HG02840 (cell line): ENCODE measurements around the gene NHSL1.
"Not testable (repeated sequence)": the region's sequence is repeated elsewhere in the genome, so short reads cannot be mapped to it uniquely, and the experiment has no call there.

ENCODE experiments used
- ATAC-seq: cut with Tn5 transposase; IDR thresholded peaks from one replicate; pipeline ENCODE4 v1.9.1; 2021; ENCODE audit warnings: mild to moderate bottlenecking, moderate library complexity, moderate number of reproducible peaks; ENCODE audit not compliant: unreplicated experiment, low FRiP score

The NHSL1 gene

GRCh38 chr6:138430361-138431145 is 68.7 kb downstream of the NHSL1 start:
- ATAC-seq: no peak

- no peak for ATAC-seq
Observed at GRCh38 chr6:138429761-138430160, 69.5 kb downstream of the NHSL1 start.

- no peak for ATAC-seq
Observed at GRCh38 chr6:138428944-138429598, 70.2 kb downstream of the NHSL1 start.

DNA sequence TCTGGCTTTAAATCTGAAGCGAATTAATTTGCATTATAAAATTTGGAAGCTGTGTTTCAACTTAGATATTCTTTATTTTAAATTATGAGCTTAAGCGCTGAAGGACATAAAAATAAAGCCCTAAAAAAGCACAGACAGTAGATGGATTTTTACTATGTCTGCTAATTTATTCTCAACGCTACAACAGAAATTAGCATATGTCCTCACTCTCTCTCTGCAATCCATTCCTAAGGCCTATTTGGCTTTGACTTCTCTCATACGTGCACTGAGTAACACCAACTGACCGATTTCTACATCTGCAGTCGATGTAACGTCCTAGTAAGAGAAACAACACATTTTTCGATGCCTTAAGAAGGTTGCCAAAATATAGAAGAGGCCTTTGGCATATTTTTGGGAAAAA is 71.6 kb downstream of the NHSL1 start:
- ATAC-seq: no peak

DNA sequence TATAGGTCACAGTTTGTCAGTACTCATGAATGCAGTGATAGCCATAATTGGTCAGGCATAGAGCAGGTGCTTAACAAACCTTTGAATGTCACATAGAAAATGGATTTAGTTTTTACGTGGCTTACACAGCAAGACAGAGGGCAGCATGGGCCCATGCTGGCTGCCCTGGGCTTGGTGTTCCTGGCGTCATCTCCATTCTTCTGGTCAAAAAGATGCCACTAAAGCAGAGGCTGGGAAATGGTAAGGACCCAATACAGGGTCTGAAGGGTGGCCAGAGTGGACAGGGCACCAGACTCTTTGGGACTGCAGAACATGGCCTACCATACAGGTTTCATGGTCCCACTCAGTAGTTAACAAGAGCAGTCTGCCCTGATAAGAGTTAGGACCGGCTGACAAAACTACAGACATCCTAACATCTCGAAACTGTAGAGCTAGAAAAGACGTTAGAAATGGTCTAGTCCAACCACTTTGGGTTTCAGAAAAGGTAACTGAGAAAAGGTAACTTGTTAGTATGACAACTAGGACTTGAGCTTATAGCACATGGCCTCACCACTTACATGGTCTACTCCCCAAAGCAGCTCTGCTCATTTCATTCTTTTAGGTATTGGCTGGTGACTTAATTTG is 72.7 kb downstream of the NHSL1 start:
- no peak for ATAC-seq

DNA sequence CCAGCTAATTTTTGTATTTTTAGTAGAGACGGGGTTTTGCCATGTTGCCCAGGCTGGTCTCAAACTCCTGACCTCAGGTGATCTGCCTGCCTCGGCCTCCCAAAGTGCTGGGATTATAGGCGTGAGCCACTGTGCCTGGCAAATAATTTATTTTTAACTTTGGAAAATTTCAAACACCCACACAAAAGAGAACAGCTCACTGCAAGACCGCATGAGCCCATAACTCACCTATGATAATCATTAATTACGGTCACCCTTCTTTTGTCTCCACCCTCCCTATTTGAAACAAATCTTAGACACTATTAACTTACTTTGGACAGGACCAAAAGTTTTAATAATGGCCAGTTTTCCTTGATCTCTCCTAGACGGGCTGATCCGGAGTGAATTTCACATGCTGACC is 74.0 kb downstream of the NHSL1 start:
- ATAC-seq: not testable (repeated sequence)

- no peak for ATAC-seq
Observed at GRCh38 chr6:138424004-138424904, 75.0 kb downstream of the NHSL1 start.

DNA sequence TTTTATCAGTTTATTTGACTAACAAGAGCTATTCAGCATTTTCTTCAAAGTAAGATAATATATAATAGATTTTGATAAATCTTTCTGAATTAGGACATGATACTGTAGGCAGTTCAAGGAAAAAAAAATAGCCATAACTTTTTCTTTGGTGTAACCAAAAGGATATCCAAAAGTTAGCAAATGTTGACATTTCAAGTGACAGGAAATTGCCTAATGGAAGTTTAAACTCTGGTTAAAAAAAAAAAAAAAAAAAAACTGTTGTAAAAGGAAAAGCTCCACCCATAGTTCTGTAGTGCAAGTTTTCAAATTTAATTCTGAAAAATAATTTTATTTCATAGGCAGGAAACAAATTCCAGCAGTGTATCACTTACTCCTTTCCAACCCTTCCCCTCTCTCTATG is 76.4 kb downstream of the NHSL1 start:
- ATAC-seq: no peak

DNA sequence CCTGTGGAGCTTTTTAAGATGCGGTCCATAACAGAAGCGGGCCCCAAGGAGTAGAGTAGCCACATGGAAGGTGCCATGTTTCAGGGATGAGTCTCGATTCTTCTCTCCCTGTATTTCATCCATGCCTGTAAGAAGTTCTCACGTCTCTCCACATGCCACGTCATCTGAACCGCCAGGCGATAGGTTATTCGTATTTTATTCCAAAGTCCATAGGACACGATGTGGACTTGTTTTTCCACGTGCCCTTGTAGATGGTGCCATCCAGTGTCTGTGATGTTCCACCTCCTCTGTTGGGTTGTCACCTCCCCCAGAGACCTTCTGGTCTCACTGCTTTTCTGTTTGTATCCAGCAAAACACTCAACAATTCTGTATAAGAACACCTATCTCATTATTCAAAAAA is 77.7 kb downstream of the NHSL1 start:
- ATAC-seq: no peak

DNA sequence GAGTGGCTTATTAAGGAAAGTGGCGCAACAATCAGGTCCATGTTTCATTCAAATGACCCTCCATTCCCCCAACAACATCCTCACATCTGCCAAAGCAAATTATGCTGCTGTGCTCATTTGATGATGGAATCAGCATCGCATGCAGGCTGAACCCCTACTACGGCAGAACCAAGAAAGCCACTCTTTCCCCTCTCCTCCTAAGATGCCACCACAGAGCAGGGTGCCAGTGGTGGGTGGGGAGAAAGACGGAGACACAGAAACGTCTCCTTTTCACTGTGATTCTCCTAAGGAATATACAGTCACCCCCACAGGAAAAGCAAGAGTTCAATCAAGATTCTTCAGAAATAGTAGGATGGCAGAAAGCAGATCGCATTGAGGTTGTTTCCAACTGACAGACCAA is 78.2 kb downstream of the NHSL1 start:
- ATAC-seq: no peak

DNA sequence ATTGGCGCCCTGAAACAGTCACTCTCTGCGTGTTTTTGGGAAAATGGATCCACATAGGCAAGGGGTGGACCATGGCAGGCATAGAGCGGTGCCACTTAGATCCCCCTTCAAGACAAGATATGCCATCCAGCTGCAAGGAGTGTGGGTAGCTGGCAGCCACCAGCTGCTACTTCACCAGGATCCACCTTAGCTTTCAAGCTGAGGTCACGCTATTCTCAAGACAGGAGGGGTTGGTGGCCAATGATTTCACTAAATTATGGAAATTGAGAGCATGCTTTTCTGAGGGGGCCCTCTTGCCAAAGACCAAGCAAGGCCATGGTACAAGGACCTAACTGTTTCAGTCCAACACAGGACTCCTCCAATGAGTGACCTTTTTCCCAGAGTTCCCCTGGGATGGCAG is 78.9 kb downstream of the NHSL1 start:
- ATAC-seq: no peak

- no peak for ATAC-seq
Observed at GRCh38 chr6:138419766-138420165, 79.5 kb downstream of the NHSL1 start.

DNA sequence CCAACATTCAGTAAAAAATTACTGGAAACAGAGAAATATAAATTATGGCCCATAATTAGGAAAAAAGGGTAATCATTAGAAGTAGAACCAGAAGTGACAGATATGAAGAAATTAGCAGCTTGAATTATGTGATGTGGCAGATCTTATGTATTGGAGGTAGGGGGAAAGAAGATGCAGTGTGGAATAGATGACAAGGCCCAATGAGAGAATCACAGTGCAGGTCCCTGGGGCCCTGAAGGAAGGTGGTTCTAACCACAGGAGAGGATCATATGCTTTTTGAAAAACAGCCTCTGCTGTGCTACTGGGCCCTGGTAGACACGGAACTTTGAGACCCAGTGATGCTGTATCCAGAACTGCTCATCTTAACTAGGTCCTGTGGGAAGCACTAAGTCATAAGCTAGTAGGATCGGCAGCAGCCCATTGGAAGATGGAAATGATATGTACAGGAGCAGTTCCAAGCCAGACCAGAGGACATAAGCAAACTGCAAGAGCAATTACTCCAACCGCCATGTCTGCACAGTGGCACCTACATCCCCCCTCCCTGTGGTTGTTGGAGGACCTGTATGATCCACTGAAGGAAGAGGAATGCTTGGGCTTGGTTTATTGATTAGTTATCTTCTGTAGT is 81.1 kb downstream of the NHSL1 start:
- no peak for ATAC-seq

GRCh38 chr6:138417493-138418117 is 81.7 kb downstream of the NHSL1 start:
- ATAC-seq: no peak

GRCh38 chr6:138416206-138416605 is 83.1 kb downstream of the NHSL1 start:
- no peak for ATAC-seq

- ATAC-seq: no peak
Observed at GRCh38 chr6:138415125-138415524, 84.2 kb downstream of the NHSL1 start.

DNA sequence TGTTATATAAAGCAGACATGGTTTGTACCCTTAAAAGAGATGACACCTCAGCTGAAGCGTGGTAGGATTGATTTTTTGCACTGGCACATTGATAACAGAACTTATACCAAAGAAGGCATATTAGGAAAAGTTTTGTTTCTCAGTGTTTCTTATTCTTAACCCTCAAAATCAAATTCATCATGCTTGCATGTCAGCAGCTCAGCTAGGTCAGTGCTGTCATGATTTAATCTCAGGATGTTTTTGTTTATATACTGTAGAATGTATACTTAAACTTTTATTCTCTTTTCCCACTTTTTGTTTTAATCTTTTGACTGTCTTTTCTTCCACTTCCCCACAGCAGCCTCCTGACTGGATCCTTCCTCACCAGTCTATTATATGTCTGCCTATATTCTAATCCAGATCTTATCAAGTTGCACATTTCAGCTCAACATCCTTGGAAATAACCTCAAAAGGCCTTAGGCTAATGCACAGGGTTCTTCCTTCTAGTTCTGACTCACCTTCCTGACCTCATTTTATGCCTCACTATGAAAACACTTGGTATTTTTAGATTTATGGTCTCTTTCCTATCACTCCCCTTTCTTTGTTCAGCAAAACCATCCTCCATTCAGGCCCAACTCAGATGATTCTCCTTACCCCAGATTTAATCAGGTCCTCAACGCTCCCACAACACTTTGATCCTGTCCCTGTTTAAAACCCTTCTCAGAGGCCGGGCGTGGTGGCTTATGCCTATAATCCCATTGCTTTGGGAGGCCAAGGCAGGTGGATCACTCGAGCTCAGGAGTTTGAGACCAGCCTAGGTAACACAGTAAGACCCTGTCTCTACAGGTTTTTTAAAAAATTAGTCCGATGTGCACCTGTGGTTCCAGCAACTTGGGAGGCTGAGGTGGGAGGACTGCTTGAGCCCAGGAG is 88.1 kb downstream of the NHSL1 start:
- no peak for ATAC-seq

GRCh38 chr6:138410048-138410735 is 89.1 kb downstream of the NHSL1 start:
- ATAC-seq: no peak
